IMR-90 (cell line): ENCODE measurements around the gene PSME2. TPM values are rescaled to one million over a fixed set of nuclear protein-coding genes. Genes with fewer than 3 reads are reported as not detected.

Experiments used
- ATAC-seq: fragments of 200-7000 bp; cut with Tn5 transposase; 2 replicates; pipeline ENCODE4 v1.9.1; 2020; ENCODE audit warnings: low read depth, mild to moderate bottlenecking, moderate library complexity
- BruUV-seq: library from RNA; stranded (reverse); fragments of 400-500 nt; replicated peaks from 2 replicates; lab custom pipeline; 2021; lab: Mats Ljungman, UMichigan
- CTCF ChIA-PET: fragments of 300-600 bp; formaldehyde crosslinking; extraction: SDS; loops from one replicate; lab custom pipeline; 2021; ENCODE audit warnings: antibody characterized with exemption; lab: Yijun Ruan, JAX
- POLR2A ChIA-PET: fragments of 300-600 bp; sonication (Branson Sonifier 250); formaldehyde crosslinking; loops from one replicate; lab custom pipeline; 2022; ENCODE audit warnings: antibody characterized with exemption; ENCODE audit not compliant: unreplicated experiment; lab: Charles Lee
- DNase-seq: peaks from one replicate; pipeline ENCODE4 v3.0.0; 2013
- H2AFZ ChIP-seq: replicated peaks from 2 replicates; pipeline ENCODE3; 2013; ENCODE audit warnings: low read length, mild to moderate bottlenecking; ENCODE audit not compliant: poor library complexity
- H2AK5ac ChIP-seq: 2 replicates; pipeline ENCODE4 v1.6.1; 2013; ENCODE audit warnings: low read depth, low read length, inconsistent platforms
- H2AK9ac ChIP-seq: replicated peaks from 2 replicates; pipeline ENCODE3; 2013; ENCODE audit warnings: mild to moderate bottlenecking, low read depth, low read length, moderate library complexity; ENCODE audit not compliant: poor library complexity
- H2BK120ac ChIP-seq: 2 replicates; pipeline ENCODE4 v1.6.1; 2013; ENCODE audit warnings: low read depth, low read length, inconsistent platforms
- H2BK15ac ChIP-seq: 3 replicates; pipeline ENCODE4 v1.6.1; 2013; ENCODE audit warnings: low read depth, low read length, inconsistent platforms
- H2BK20ac ChIP-seq: 2 replicates; pipeline ENCODE4 v1.6.1; 2013; ENCODE audit warnings: low read depth, mild to moderate bottlenecking, inconsistent platforms, low read length, moderate library complexity
- H2BK5ac ChIP-seq: 2 replicates; pipeline ENCODE4 v1.6.1; 2013; ENCODE audit warnings: mild to moderate bottlenecking, low read depth, low read length, inconsistent platforms; ENCODE audit not compliant: poor library complexity, severe bottlenecking
- H3K14ac ChIP-seq: replicated peaks from 2 replicates; pipeline ENCODE4 v1.6.1; 2013; ENCODE audit warnings: low read depth, low read length, inconsistent platforms
- H3K18ac ChIP-seq: 2 replicates; pipeline ENCODE4 v1.6.1; 2013; ENCODE audit warnings: low read depth, low read length, control low read depth
- H3K23ac ChIP-seq: 2 replicates; pipeline ENCODE4 v1.6.1; 2013; ENCODE audit warnings: low read depth, low read length, inconsistent platforms
- H3K27ac ChIP-seq: 2 replicates; pipeline ENCODE4 v1.5.1; 2013; ENCODE audit warnings: mild to moderate bottlenecking, control low read depth, low read length; ENCODE audit not compliant: insufficient read depth
- H3K27me3 ChIP-seq: 2 replicates; pipeline ENCODE4 v1.6.1; 2013; ENCODE audit warnings: low read length; ENCODE audit not compliant: control insufficient read depth, insufficient read depth
- H3K36me3 ChIP-seq: 2 replicates; pipeline ENCODE4 v1.6.1; 2013; ENCODE audit warnings: low read length, mixed read lengths; ENCODE audit not compliant: control insufficient read depth, insufficient read depth
- H3K4ac ChIP-seq: 2 replicates; pipeline ENCODE4 v1.6.1; 2013; ENCODE audit warnings: low read depth, low read length, inconsistent platforms
- H3K4me1 ChIP-seq: 2 replicates; pipeline ENCODE4 v1.6.1; 2013; ENCODE audit warnings: low read length, mixed read lengths; ENCODE audit not compliant: control insufficient read depth, insufficient read depth
- H3K4me2 ChIP-seq: 2 replicates; pipeline ENCODE4 v1.6.1; 2013; ENCODE audit warnings: low read depth, mild to moderate bottlenecking, control low read depth, low read length, moderate library complexity
- H3K4me3 ChIP-seq: 2 replicates; pipeline ENCODE4 v1.5.1; 2013; ENCODE audit warnings: low read depth, mild to moderate bottlenecking, control low read depth, low read length, moderate library complexity; ENCODE audit not compliant: insufficient read depth
- H3K56ac ChIP-seq: 2 replicates; pipeline ENCODE4 v1.6.1; 2013; ENCODE audit warnings: low read length, inconsistent platforms; ENCODE audit not compliant: insufficient read depth; ENCODE audit errors: extremely low read depth
- H3K79me1 ChIP-seq, 2 experiments: 2 replicates each; pipeline ENCODE4 v1.6.1; 2013; ENCODE audit warnings: low read length in 2 of 2, inconsistent platforms in 1 of 2, low read depth in 1 of 2
- H3K9ac ChIP-seq: 2 replicates; pipeline ENCODE4 v1.6.1; 2013; ENCODE audit warnings: low read depth, low read length, control low read depth
- H3K9me1 ChIP-seq: 2 replicates; pipeline ENCODE4 v1.6.1; 2013; ENCODE audit warnings: low read length, inconsistent platforms; ENCODE audit not compliant: insufficient read depth
- H3K9me3 ChIP-seq: 2 replicates; pipeline ENCODE4 v1.6.1; 2013; ENCODE audit warnings: low read length; ENCODE audit not compliant: control insufficient read depth, insufficient read depth
- H4K20me1 ChIP-seq: 2 replicates; pipeline ENCODE4 v1.6.1; 2013; ENCODE audit warnings: low read length, inconsistent platforms; ENCODE audit not compliant: insufficient read depth
- H4K5ac ChIP-seq: 2 replicates; pipeline ENCODE4 v1.6.1; 2013; ENCODE audit warnings: mild to moderate bottlenecking, low read depth, low read length, control low read depth
- H4K8ac ChIP-seq, 2 experiments: 2 replicates each; pipeline ENCODE4 v1.6.1; 2013; ENCODE audit warnings: low read depth in 2 of 2, low read length in 2 of 2, control low read depth in 1 of 2, inconsistent platforms in 1 of 2
- H4K91ac ChIP-seq: 2 replicates; pipeline ENCODE4 v1.6.1; 2013; ENCODE audit warnings: low read depth, low read length, inconsistent platforms; ENCODE audit not compliant: insufficient read depth
- BHLHE40 ChIP-seq: fragments of 150-350 bp; IDR thresholded peaks from 2 replicates; pipeline ENCODE4 v1.6.1; 2016; ENCODE audit warnings: mild to moderate bottlenecking, low read depth, low read length
- CEBPB ChIP-seq: IDR thresholded peaks from 2 replicates; pipeline ENCODE4 v1.6.1; 2012; ENCODE audit warnings: low read depth, low read length, improper control_type of control experiment
- CHD1 ChIP-seq: IDR thresholded peaks from 2 replicates; pipeline ENCODE4 v1.6.1; 2012; ENCODE audit warnings: low read depth, low read length, improper control_type of control experiment
- FOS ChIP-seq: fragments of 150-350 bp; IDR thresholded peaks from 2 replicates; pipeline ENCODE4 v1.6.1; 2016; ENCODE audit warnings: low read depth, low read length
- MAFK ChIP-seq: IDR thresholded peaks from 2 replicates; pipeline ENCODE4 v1.6.1; 2012; ENCODE audit warnings: low read depth, low read length, improper control_type of control experiment
- MAZ ChIP-seq: IDR thresholded peaks from 2 replicates; pipeline ENCODE4 v1.6.1; 2012; ENCODE audit warnings: low read depth, mild to moderate bottlenecking, low read length, improper control_type of control experiment, moderate library complexity, borderline replicate concordance
- MXI1 ChIP-seq: IDR thresholded peaks from 2 replicates; pipeline ENCODE4 v1.6.1; 2012; ENCODE audit warnings: low read depth, mild to moderate bottlenecking, low read length, moderate library complexity, borderline replicate concordance
- NFE2L2 ChIP-seq: fragments of 150-350 bp; IDR thresholded peaks from 2 replicates; pipeline ENCODE4 v1.6.1; 2016; ENCODE audit warnings: low read depth, mild to moderate bottlenecking, low read length
- POLR2A ChIP-seq: IDR thresholded peaks from 2 replicates; pipeline ENCODE4 v1.6.1; 2012; ENCODE audit warnings: mild to moderate bottlenecking, low read depth, low read length
- RAD21 ChIP-seq: IDR thresholded peaks from 2 replicates; pipeline ENCODE4 v1.6.1; 2012; ENCODE audit warnings: low read length, improper control_type of control experiment
- RCOR1 ChIP-seq: IDR thresholded peaks from 2 replicates; pipeline ENCODE4 v1.6.1; 2012; ENCODE audit warnings: mild to moderate bottlenecking, low read length, improper control_type of control experiment; ENCODE audit not compliant: insufficient replicate concordance
- RFX5 ChIP-seq: IDR thresholded peaks from 2 replicates; pipeline ENCODE4 v1.8.0; 2012; ENCODE audit warnings: low read depth, mild to moderate bottlenecking, low read length, moderate library complexity
- SMC3 ChIP-seq: fragments of 150-350 bp; IDR thresholded peaks from 2 replicates; pipeline ENCODE4 v1.6.1; 2016; ENCODE audit warnings: low read depth, mild to moderate bottlenecking, antibody characterized with exemption, low read length, moderate library complexity
- USF2 ChIP-seq: fragments of 150-350 bp; IDR thresholded peaks from 2 replicates; pipeline ENCODE4 v1.6.1; 2017; ENCODE audit warnings: mild to moderate bottlenecking, antibody characterized with exemption, low read length, low read depth
- WGBS, 2 experiments: methylation state at CpG; one replicate each; pipeline versions ENCODE4 v1.1.5 to v1.1.7; 2013; ENCODE audit warnings: missing lambda C conversion rate in 2 of 2; ENCODE audit not compliant: insufficient read length in 1 of 2; ENCODE audit errors: extremely low coverage in 2 of 2; 5-methylcytosine and 5-hydroxymethylcytosine counted together
- dilution Hi-C: fragments of 300-500 bp; cut with HindIII; formaldehyde crosslinking; loops from one replicate; pipeline ENCODE4 v1.14.3; 2018; ENCODE audit warnings: low sequenced_read_pairs; ENCODE audit not compliant: unreplicated experiment
- in situ Hi-C: fragments of 300-500 bp; cut with MboI; formaldehyde crosslinking; loops from 3 replicates; pipeline ENCODE4 v1.14.3; 2019; ENCODE audit warnings: low sequenced_read_pairs, inconsistent platforms, mixed read lengths
- intact Hi-C: fragments of 100-400 bp; cut with micrococcal nuclease; formaldehyde crosslinking; loops from 2 replicates; pipeline ENCODE4 v1.10.0; 2022
- polyA plus RNA-seq, 3 experiments: library from polyadenylated mRNA; depleted of rRNA; stranded (reverse); fragments of >200 nt; gene quantifications; 2 replicates each; pipeline ENCODE4 v1.2.3, GENCODE V29; 2012; ENCODE audit warnings: low replicate concordance in 1 of 3
- total RNA-seq: library from RNA; depleted of rRNA; stranded (reverse); fragments of >200 nt; gene quantifications from 2 replicates; pipeline ENCODE4 v1.2.3, GENCODE V29; 2012
- TF ChIP-seq, protein P1 (sequence below): fragments of 150-350 bp; IDR thresholded peaks from 2 replicates; pipeline ENCODE4 v1.6.1; 2016; ENCODE audit warnings: low read depth, mild to moderate bottlenecking, low read length, moderate library complexity, borderline replicate concordance
- TF ChIP-seq, protein P2 (sequence below): conservative IDR thresholded peaks from 2 replicates; pipeline ENCODE4 v1.5.1; 2012; ENCODE audit warnings: mild to moderate bottlenecking, low read depth, low read length, improper control_type of control experiment

PSME2 gene
- total and polyA plus RNA-seq, 2 of the 4 experiments (the other 2 are of a cell fraction): 104 to 141 TPM

DNA sequence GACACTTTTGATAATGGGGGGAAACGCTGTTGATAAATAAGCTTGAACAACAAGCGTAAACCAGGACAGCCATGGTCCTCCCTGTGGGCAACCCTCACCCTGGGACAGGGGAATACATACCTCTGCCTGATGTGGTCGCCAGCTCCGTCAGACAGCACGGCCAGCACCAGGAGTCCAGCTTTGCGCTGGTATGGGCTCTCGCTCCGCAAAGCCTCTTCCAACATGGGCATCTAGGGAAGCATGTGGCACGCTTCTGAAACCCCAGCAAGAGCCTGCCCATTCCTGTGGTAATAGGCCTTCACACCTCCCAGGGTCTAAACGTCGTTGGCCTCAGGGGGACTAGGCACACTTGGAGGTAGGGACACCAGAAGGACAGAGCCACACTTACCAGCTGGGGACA is 39.3 kb upstream of the PSME2 start:
- POLR2A ChIA-PET: interaction anchor here (1.0 kb wide), 1 partner anchor 10 kb away, joined by 3 read pairs; the partner anchor contains the start of gene TM9SF1
- TF ChIP-seq, protein P1, sequence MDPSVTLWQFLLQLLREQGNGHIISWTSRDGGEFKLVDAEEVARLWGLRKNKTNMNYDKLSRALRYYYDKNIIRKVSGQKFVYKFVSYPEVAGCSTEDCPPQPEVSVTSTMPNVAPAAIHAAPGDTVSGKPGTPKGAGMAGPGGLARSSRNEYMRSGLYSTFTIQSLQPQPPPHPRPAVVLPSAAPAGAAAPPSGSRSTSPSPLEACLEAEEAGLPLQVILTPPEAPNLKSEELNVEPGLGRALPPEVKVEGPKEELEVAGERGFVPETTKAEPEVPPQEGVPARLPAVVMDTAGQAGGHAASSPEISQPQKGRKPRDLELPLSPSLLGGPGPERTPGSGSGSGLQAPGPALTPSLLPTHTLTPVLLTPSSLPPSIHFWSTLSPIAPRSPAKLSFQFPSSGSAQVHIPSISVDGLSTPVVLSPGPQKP: no peak
- no peak for TF ChIP-seq MXI1
- no peak for TF ChIP-seq POLR2A
- no peak for TF ChIP-seq MAFK
- TF ChIP-seq BHLHE40: no peak
- TF ChIP-seq CHD1: no peak
- no peak for TF ChIP-seq FOS
- no peak for TF ChIP-seq RAD21
- TF ChIP-seq CEBPB: no peak
- TF ChIP-seq MAZ: no peak
- no peak for TF ChIP-seq RCOR1
- TF ChIP-seq USF2: no peak
- TF ChIP-seq, protein P2, sequence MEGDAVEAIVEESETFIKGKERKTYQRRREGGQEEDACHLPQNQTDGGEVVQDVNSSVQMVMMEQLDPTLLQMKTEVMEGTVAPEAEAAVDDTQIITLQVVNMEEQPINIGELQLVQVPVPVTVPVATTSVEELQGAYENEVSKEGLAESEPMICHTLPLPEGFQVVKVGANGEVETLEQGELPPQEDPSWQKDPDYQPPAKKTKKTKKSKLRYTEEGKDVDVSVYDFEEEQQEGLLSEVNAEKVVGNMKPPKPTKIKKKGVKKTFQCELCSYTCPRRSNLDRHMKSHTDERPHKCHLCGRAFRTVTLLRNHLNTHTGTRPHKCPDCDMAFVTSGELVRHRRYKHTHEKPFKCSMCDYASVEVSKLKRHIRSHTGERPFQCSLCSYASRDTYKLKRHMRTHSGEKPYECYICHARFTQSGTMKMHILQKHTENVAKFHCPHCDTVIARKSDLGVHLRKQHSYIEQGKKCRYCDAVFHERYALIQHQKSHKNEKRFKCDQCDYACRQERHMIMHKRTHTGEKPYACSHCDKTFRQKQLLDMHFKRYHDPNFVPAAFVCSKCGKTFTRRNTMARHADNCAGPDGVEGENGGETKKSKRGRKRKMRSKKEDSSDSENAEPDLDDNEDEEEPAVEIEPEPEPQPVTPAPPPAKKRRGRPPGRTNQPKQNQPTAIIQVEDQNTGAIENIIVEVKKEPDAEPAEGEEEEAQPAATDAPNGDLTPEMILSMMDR: no peak
- no peak for TF ChIP-seq RFX5
- TF ChIP-seq SMC3: no peak
- no peak for TF ChIP-seq NFE2L2
- CTCF ChIA-PET: no interaction called here
- Histone ChIP-seq H2AFZ (no peak overlapping the region), H4K5ac (no peak overlapping the region), H2AK5ac (no peak overlapping the region), H4K20me1 (no peaks in the 10 kb centered on the region), H3K27ac (no peak overlapping the region), H2AK9ac (peak overlapping the region; percentile 59), H3K4me2 (no peak overlapping the region), H4K8ac (no peak overlapping the region), H2BK120ac (no peak overlapping the region), H3K23ac (no peak overlapping the region), H3K14ac (no peak overlapping the region), H3K79me1 (peaks cover 17 to 49% of the 10 kb centered on the region in 2 experiments), H2BK15ac (no peak overlapping the region), H3K56ac (no peak overlapping the region), H2BK5ac (no peak overlapping the region), H3K9me1 (peaks cover 18% of the 10 kb centered on the region), H4K91ac (no peak overlapping the region), H2BK20ac (no peak overlapping the region), H3K27me3 (no peaks in the 10 kb centered on the region), H3K36me3 (peaks cover 61% of the 10 kb centered on the region), H3K9me3 (no peaks in the 10 kb centered on the region), H3K4ac (no peak overlapping the region), H3K4me1 (peaks cover 4% of the 10 kb centered on the region), H3K9ac (no peak overlapping the region), H3K18ac (no peak overlapping the region), H3K4me3 (no peak overlapping the region)
- WGBS, 2 experiments: 40% methylated on average over 1 of the region's 11 CpGs; no CpG with 5 or more reads in 1 of the 2 experiments
- in situ Hi-C loops (no loop called here), dilution Hi-C loops (no loop called here), intact Hi-C loops (no loop called here)
- ATAC-seq: no peak
- BruUV-seq: no TSS peak
- no peak for DNase-seq
